PC-3 (cell line): ENCODE measurements around the gene EGF.

Experiments used
- EZH2 ChIP-seq: fragments of 300-600 bp; sonication (generic); IDR thresholded peaks from one replicate; pipeline ENCODE4 v1.6.1; 2017; ENCODE audit warnings: antibody characterized with exemption, mild to moderate bottlenecking, low read length; ENCODE audit not compliant: unreplicated experiment
- TF ChIP-seq, protein P1 (sequence below): fragments of 300-600 bp; sonication (generic); conservative IDR thresholded peaks from 2 replicates; pipeline ENCODE4 v1.5.1; 2017; ENCODE audit warnings: antibody characterized with exemption, low read depth, mild to moderate bottlenecking, low read length

GRCh38 chr4:109957227-109957626, 44.5 kb downstream of the EGF start:
- TF ChIP-seq, protein P1, sequence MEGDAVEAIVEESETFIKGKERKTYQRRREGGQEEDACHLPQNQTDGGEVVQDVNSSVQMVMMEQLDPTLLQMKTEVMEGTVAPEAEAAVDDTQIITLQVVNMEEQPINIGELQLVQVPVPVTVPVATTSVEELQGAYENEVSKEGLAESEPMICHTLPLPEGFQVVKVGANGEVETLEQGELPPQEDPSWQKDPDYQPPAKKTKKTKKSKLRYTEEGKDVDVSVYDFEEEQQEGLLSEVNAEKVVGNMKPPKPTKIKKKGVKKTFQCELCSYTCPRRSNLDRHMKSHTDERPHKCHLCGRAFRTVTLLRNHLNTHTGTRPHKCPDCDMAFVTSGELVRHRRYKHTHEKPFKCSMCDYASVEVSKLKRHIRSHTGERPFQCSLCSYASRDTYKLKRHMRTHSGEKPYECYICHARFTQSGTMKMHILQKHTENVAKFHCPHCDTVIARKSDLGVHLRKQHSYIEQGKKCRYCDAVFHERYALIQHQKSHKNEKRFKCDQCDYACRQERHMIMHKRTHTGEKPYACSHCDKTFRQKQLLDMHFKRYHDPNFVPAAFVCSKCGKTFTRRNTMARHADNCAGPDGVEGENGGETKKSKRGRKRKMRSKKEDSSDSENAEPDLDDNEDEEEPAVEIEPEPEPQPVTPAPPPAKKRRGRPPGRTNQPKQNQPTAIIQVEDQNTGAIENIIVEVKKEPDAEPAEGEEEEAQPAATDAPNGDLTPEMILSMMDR: no peak
- no peak for TF ChIP-seq EZH2
